Effector memory CD4-positive, alpha-beta T cell (primary cell): Measurements from ENCODE around the gene ANO2.

Experiments
- DNase-seq, 3 donors: peaks; one replicate each; pipeline ENCODE4 v3.0.0-alpha.2; 2020
- H3K27ac ChIP-seq: 2 replicates; pipeline ENCODE4 v1.7.0; 2013; ENCODE audit warnings: mild to moderate bottlenecking, low read length, moderate library complexity; ENCODE audit not compliant: insufficient read depth, poor library complexity, severe bottlenecking
- H3K27me3 ChIP-seq: replicated peaks from 2 replicates; pipeline ENCODE4 v1.7.0; 2013; ENCODE audit warnings: mild to moderate bottlenecking, low read length; ENCODE audit not compliant: insufficient read depth, control insufficient read depth, poor library complexity, severe bottlenecking
- H3K36me3 ChIP-seq: 2 replicates; pipeline ENCODE4 v1.7.0; 2013; ENCODE audit warnings: mild to moderate bottlenecking, low read length, moderate library complexity; ENCODE audit not compliant: control insufficient read depth, insufficient read depth
- H3K4me1 ChIP-seq: 2 replicates; pipeline ENCODE4 v1.7.0; 2013; ENCODE audit warnings: low read length, mild to moderate bottlenecking; ENCODE audit not compliant: control insufficient read depth, insufficient read depth, poor library complexity, severe bottlenecking
- H3K4me3 ChIP-seq: 2 replicates; pipeline ENCODE4 v1.7.0; 2013; ENCODE audit warnings: low read length, low read depth, mild to moderate bottlenecking; ENCODE audit not compliant: insufficient read depth, poor library complexity, severe bottlenecking
- H3K9me3 ChIP-seq: 2 replicates; pipeline ENCODE4 v1.7.0; 2013; ENCODE audit warnings: mild to moderate bottlenecking, low read length, moderate library complexity; ENCODE audit not compliant: control insufficient read depth

Gene ANO2

DNA sequence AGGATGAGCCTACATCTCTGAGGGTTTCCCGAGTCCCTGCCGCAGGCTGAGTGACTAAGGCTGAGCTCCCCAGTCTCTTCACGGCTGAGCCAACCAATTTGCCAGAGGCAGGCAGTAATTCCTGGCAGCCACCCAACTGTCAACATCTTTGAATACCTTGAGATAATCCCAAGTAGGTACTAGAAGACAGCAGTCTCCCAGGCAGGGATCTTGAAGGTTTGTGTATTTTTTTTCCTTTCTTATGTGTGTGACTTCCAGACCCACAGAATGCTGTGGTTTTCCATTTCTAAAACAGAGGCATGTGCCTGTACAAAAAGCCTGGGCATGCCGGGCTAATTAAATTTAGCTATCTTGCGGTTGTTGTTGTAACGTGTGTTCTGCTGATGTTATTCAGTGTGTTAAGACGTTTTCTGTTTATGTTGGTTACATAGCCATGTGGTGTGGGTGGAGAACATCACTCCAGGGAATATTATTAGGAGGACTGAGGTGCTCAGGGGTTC is 155.5 kb downstream of the ANO2 start:
- H3K9me3 ChIP-seq: no peaks in the 10 kb centered on the region
- no peak for DNase-seq
- H3K4me3 ChIP-seq: no peak overlapping the region

GRCh38 chr12:5787828-5788227 is 157.2 kb downstream of the ANO2 start:
- Histone ChIP-seq H3K27ac (no peak overlapping the region), H3K9me3 (no peaks in the 10 kb centered on the region), H3K36me3 (no peaks in the 10 kb centered on the region), H3K4me1 (no peaks in the 10 kb centered on the region), H3K27me3 (peaks cover 4% of the 10 kb centered on the region), H3K4me3 (no peak overlapping the region)
- no peak for DNase-seq

More for the DNA sequence above, 155.5 kb downstream of the ANO2 start:
- H3K27ac ChIP-seq: no peak overlapping the region
- no peaks in the 10 kb centered on the region for H3K36me3 ChIP-seq
- peaks cover 4% of the 10 kb centered on the region for H3K27me3 ChIP-seq
- no peaks in the 10 kb centered on the region for H3K4me1 ChIP-seq

DNA sequence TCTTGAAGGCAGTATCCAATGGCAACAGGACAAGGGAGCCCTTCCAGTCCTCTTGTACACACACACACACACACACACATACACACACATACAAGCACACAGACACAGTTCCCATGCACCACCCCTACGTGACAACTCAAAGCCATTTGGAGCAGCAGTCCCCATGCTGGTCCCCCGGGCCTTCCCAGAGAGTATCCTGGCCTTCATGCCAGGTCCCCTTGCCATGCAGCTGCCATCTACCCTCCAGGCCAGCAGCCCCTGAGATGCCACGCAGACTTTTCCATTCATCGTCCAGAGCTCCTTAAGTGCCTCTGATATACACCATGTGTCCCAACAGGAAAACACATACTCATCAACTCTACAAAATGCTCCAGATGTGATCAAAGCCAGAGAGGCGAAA is 159.5 kb downstream of the ANO2 start:
- Histone ChIP-seq H3K36me3 (no peaks in the 10 kb centered on the region), H3K27ac (no peak overlapping the region), H3K27me3 (peaks cover 4% of the 10 kb centered on the region), H3K9me3 (no peaks in the 10 kb centered on the region), H3K4me3 (no peak overlapping the region), H3K4me1 (no peaks in the 10 kb centered on the region)
- DNase-seq: no peak

GRCh38 chr12:5784462-5785130 is 160.5 kb downstream of the ANO2 start:
- no peak overlapping the region for H3K4me3 ChIP-seq
- no peak overlapping the region for H3K27ac ChIP-seq
- no peaks in the 10 kb centered on the region for H3K36me3 ChIP-seq
- no peaks in the 10 kb centered on the region for H3K4me1 ChIP-seq
- no peak for DNase-seq
- H3K9me3 ChIP-seq: no peaks in the 10 kb centered on the region
- peaks cover 4% of the 10 kb centered on the region for H3K27me3 ChIP-seq

GRCh38 chr12:5783289-5783920 is 161.7 kb downstream of the ANO2 start:
- Histone ChIP-seq H3K27me3 (peaks cover 4% of the 10 kb centered on the region), H3K4me1 (no peaks in the 10 kb centered on the region), H3K9me3 (no peaks in the 10 kb centered on the region), H3K4me3 (no peak overlapping the region), H3K36me3 (no peaks in the 10 kb centered on the region), H3K27ac (no peak overlapping the region)
- DNase-seq: no peak

GRCh38 chr12:5780536-5780935 is 164.5 kb downstream of the ANO2 start:
- no peaks in the 10 kb centered on the region for H3K4me1 ChIP-seq
- no peaks in the 10 kb centered on the region for H3K9me3 ChIP-seq
- H3K4me3 ChIP-seq: no peak overlapping the region
- H3K27ac ChIP-seq: no peak overlapping the region
- H3K27me3 ChIP-seq: peaks cover 4% of the 10 kb centered on the region
- no peaks in the 10 kb centered on the region for H3K36me3 ChIP-seq
- no peak for DNase-seq

DNA sequence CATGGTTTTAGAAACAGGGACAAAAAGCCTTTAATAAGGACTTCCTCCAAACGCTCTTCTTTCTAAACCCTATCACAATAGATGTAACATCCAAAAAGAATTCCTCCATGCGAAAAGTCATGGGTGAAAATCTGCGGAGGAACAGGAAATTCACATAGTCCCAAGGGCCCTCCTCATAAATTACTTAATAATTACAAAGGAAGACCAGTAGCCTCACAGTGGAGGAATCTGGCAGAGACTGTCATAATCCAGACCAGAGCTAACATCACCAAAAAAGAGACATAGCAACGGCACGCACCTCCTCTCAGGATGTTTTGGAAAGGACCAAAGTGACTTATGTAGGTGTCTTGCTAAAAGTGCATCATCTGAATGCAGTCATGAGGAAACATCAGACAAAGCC is 165.7 kb downstream of the ANO2 start:
- no peak for DNase-seq
- Histone ChIP-seq H3K36me3 (no peaks in the 10 kb centered on the region), H3K4me3 (no peak overlapping the region), H3K27me3 (no peaks in the 10 kb centered on the region), H3K9me3 (no peaks in the 10 kb centered on the region), H3K4me1 (no peaks in the 10 kb centered on the region), H3K27ac (no peak overlapping the region)

GRCh38 chr12:5778821-5779220 is 166.2 kb downstream of the ANO2 start:
- H3K36me3 ChIP-seq: no peaks in the 10 kb centered on the region
- H3K27me3 ChIP-seq: no peaks in the 10 kb centered on the region
- H3K9me3 ChIP-seq: no peaks in the 10 kb centered on the region
- no peak for DNase-seq
- H3K4me1 ChIP-seq: no peaks in the 10 kb centered on the region
- no peak overlapping the region for H3K4me3 ChIP-seq
- H3K27ac ChIP-seq: no peak overlapping the region

GRCh38 chr12:5777451-5777850 is 167.6 kb downstream of the ANO2 start:
- Histone ChIP-seq H3K27me3 (no peaks in the 10 kb centered on the region), H3K4me3 (no peak overlapping the region), H3K36me3 (no peaks in the 10 kb centered on the region), H3K9me3 (no peaks in the 10 kb centered on the region), H3K27ac (no peak overlapping the region), H3K4me1 (no peaks in the 10 kb centered on the region)
- DNase-seq: no peak

- Histone ChIP-seq H3K36me3 (no peaks in the 10 kb centered on the region), H3K27ac (no peak overlapping the region), H3K4me1 (no peaks in the 10 kb centered on the region), H3K4me3 (no peak overlapping the region), H3K9me3 (no peaks in the 10 kb centered on the region), H3K27me3 (no peaks in the 10 kb centered on the region)
- DNase-seq: no peak
These were observed 169.0 kb downstream of the ANO2 start for GRCh38 chr12:5776091-5776490.
